HG03045 (cell line): ENCODE results near the gene SYP.

Experiments used
- ATAC-seq: cut with Tn5 transposase; IDR thresholded peaks from one replicate; pipeline ENCODE4 v1.9.1; 2021; ENCODE audit warnings: mild to moderate bottlenecking, moderate library complexity; ENCODE audit not compliant: unreplicated experiment

Gene SYP

GRCh38 chrX:49199906-49200771, at the start of gene SYP:
TSS of gene SYP (minus strand) at chrX:49200193. CDS start at chrX:49200186, 7 bp downstream.
- peak; percentile 90 for ATAC-seq

DNA sequence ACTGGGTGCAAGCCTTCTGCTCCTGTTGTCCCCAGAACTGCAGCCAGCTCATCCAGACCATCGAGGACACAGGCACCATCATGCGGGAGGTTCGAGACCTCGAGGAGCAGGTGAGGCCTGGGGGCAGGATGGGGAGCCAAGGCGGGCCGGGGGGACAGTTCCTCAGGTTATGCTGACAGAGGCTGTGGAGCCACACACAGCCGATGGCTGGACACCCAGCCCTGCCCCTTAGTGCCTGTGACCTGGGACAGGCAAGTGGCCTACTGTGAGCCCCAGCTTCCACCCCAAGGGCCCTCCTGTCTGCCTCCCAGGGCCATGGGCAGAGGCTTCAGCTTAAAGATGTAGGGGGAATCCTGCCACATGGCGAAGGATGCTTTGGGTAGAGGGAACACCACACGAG, 49.6 kb upstream of the SYP start:
- no peak for ATAC-seq

GRCh38 chrX:49249071-49249470, 49.1 kb upstream of the SYP start:
- no peak for ATAC-seq

GRCh38 chrX:49247916-49248811, 48.2 kb upstream of the SYP start:
- no peak for ATAC-seq

- no peak for ATAC-seq
These were observed 47.4 kb upstream of the SYP start for GRCh38 chrX:49247346-49247745.

DNA sequence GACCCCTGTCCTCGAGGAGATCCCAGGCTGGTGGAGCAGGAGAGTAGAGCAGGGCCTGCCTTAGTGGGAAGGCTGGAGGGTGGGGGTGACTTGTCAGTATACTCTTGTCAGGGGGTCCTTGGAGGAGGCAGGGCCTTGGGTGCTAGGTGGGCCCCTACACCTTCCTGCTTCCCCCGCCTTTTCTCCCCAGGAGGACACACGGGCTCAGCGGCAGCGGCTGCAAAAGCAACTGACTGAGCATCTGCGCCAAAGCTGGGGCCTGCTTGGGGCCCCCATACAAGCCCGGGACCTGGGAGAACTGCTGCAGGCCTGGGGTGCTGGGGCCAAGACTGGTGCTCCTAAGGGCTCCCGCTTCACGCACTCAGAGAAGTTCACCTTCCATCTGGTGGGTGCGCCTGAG, 46.5 kb upstream of the SYP start:
- no peak for ATAC-seq

DNA sequence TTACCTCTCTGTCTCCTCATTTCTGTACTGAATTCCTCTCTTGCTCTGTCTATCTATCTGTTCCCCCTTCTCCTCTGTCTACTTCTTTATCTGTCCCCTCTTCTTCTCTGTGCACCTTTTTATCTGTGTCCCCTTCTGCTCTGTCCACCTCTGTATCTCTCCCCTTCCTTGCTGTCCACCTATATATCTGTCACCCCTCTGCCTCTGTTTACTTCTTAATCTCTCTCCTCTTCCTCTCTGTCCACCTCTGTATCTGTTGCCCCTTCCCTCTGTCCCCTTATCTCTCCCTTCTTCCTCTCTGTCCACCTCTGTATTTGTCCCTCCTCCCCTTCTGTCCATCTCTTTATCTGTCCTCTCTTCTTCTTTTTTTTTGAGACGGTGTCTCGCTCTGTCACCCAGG, 44.2 kb upstream of the SYP start:
- no peak for ATAC-seq

DNA sequence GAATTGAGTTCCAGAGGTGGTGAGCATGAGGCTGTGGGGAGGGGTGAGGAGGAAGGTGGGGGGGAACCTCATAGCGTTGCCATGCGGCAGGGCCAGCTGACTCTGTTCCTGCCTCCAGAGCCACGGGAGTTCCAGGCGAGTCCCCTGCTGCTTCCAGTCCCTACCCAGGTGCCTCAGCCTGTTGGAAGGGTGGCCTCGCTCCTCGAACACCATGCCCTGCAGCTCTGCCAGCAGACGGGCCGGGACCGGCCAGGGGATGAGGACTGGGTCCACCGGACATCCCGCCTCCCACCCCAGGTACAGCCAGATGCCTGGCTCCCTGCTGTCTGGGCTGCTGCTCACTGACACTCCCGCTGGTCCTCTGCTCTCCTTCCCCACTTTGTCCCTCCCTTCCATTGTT, 43.2 kb upstream of the SYP start:
- ATAC-seq: no peak

DNA sequence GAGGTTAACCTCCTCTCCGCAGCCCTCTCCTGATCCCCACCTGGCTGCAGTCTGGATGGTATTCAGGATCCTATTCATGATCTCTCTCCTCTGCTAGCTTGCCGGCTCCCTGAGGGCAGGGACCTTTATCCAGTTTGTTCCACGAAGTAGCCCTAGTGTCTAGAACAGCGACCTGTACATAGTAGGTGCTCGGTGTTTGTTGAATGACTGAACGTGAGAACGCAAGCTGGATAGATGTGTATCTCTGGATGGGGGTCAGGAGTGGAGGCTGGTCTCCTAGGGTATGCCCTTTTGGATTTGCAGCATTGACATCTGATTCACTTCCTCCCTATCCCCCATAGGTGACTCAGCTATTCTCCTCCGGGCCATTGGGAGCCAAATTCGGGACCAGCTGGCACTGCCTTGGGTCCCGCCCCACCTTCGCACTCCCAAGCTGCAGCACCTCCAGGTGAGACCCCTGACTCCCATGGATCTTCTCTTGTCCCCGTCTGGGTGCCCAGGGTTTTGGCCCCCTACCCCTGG, 42.6 kb upstream of the SYP start:
- ATAC-seq: no peak

GRCh38 chrX:49238735-49239134, 38.7 kb upstream of the SYP start:
- no peak for ATAC-seq

- ATAC-seq: no peak
These were observed 37.1 kb upstream of the SYP start for GRCh38 chrX:49237060-49237459.

- ATAC-seq: no peak
These were observed 34.0 kb upstream of the SYP start for GRCh38 chrX:49233887-49234555.

GRCh38 chrX:49233176-49233575, 33.2 kb upstream of the SYP start, which contains the start of gene CACNA1F:
TSS of gene CACNA1F (minus strand) at chrX:49233340. CDS start at chrX:49233309, 31 bp downstream.
- ATAC-seq: no peak

- no peak for ATAC-seq
These were observed 32.5 kb upstream of the SYP start for GRCh38 chrX:49232525-49232924.

DNA sequence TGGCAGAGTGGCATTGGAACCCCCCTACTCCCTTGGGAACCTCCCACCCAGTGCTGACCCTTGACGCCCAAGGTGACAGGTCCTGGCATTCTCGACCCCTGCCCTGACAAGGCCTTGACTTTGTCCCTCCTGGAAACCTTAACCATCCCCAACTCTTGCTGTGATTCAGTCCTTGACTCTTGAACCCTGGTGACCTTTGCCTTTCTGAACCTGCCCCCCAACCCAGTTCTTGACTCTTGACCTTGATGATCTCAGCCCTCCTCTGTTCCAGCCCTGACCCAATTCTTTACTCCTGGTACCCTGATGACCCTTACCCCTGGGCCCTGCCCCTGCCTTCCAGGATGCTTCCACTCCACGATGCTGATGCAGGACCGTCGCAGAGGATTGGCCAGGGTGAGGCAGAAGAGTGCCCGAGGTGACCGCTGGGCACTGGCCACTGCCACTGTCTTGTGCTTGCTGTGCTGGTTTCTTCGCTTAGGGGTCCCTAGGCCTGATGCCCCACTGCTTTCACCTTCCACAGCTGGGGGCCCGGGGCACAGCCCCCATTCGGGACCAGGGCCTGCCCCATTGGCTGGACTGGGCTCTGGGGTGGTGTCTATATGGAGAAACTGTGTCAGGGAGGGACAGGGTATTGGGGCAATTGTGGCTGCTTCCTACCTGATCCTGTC, 31.5 kb upstream of the SYP start:
- ATAC-seq: no peak

- peak; percentile 71 for ATAC-seq
These were observed 30.7 kb upstream of the SYP start for GRCh38 chrX:49230500-49231232.

DNA sequence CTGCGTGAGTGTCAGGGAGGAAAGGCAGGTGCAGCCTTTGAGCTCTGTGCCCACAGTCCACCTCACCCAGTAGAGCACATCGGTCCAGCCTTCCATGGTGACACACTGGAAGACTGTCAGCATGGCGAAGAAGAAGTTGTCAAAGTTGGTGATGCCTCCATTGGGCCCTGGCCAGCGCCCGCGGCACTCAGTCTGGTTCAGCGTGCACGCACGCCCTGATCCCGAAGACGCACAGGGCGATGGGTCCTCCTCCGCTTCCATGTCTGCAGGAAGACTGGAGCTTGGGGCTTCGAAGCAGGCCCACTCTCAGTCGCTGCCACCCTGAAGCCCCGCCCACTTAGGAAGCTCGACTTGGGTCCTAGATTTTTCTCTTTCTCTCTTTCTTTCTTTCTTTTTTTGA, 28.2 kb upstream of the SYP start:
- no peak for ATAC-seq

DNA sequence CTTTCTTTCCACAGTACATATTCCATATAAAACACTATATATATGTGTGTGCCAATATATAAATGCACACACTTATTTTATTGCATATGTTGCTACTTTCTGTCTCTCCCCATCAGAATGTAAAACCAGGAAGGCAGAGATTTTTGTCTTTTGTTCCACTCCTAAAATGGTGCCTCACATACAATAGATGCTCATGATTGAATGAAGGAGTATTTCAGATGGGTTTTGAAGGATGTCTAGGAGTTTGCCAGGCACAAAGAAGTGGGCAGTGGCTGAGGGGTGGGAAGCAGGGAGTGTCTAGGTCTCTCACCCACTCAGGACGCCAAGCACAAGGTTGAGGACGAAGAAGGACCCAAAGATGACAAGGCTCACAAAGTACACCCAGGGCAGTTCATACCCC, 27.7 kb upstream of the SYP start:
- ATAC-seq: no peak

DNA sequence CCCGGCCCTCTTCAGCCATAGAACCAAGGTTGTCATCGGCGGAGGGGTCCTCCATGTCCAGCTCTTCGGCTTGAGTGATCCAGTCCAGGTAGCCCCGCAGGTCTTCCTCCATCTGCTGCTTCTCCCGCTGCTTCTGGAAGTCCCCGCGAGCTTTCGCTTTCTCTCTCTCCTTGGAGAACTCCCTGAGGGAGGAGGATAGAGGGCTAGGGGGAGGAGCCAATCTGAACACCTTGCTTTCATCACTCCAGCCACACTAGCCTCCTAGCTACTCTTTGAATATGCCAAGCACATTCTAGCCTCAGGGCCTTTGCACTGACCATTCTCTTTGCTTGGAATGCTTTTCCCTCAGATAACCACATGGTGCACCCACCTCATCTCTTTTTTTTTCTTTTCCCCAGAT, 27.0 kb upstream of the SYP start:
- no peak for ATAC-seq

DNA sequence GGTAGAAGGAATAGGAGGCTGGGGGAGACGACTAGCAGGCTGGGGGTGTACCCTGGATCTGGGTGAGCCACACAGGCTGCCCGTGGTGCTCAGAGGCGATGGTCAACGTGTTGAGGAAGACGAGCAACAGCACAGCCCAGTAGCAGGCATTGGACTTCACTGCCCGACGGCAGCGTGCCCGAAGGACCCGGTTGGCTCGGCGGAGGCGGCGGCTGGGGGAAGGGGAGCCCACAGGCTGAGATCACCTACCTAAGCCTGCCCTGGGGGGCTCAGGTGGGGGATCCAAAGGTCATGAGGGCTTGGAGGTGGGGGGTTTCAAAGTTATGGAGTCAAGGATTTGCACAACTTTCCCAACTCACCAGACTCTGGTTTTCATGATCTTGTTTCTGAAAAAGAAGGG, 25.9 kb upstream of the SYP start:
- no peak for ATAC-seq
